Neutrophil (primary cell): Measurements from ENCODE around the gene IGFBPL1.

Experiments
- H3K27ac ChIP-seq: fragments of 200-600 bp; sonication (generic); 2 replicates; pipeline ENCODE4 v1.5.1; 2016; ENCODE audit warnings: mild to moderate bottlenecking, moderate library complexity
- H3K27me3 ChIP-seq: fragments of 200-600 bp; sonication (generic); 2 replicates; pipeline ENCODE4 v1.6.0; 2016; ENCODE audit warnings: mild to moderate bottlenecking
- H3K36me3 ChIP-seq: fragments of 200-600 bp; sonication (generic); 2 replicates; pipeline ENCODE4 v1.5.1; 2017
- H3K4me1 ChIP-seq, 2 experiments: fragments of 200-600 bp in 1 of 2; sonication (generic) in 1 of 2; 1 replicate in 1 of 2; 2 replicates in 1 of 2; pipeline versions ENCODE4 v1.5.1 to v1.6.1; 2013 to 2016; ENCODE audit warnings: low read depth in 1 of 2, low read length in 1 of 2, mild to moderate bottlenecking in 1 of 2, moderate library complexity in 1 of 2; ENCODE audit not compliant: control insufficient read depth in 1 of 2, insufficient read depth in 1 of 2
- H3K4me3 ChIP-seq, 2 experiments: fragments of 200-600 bp in 1 of 2; sonication (generic) in 1 of 2; 1 replicate in 1 of 2; 2 replicates in 1 of 2; pipeline ENCODE4 v1.5.1; 2013 to 2016; ENCODE audit warnings: low read depth in 1 of 2, low read length in 1 of 2, mild to moderate bottlenecking in 1 of 2, moderate library complexity in 1 of 2
- H3K9me3 ChIP-seq: fragments of 200-600 bp; sonication (generic); 2 replicates; pipeline ENCODE4 v1.5.1; 2016
- CTCF ChIP-seq: fragments of 200-600 bp; sonication (generic); IDR thresholded peaks from 2 replicates; pipeline ENCODE4 v1.5.1; 2016; ENCODE audit warnings: antibody characterized with exemption

IGFBPL1 gene

GRCh38 chr9:38419181-38419580 is 5.1 kb downstream of the IGFBPL1 start:
- H3K27ac ChIP-seq: no peak overlapping the region
- no peak for TF ChIP-seq CTCF
- H3K9me3 ChIP-seq: no peaks in the 10 kb centered on the region
- peaks cover 48% of the 10 kb centered on the region for H3K27me3 ChIP-seq
- no peak overlapping the region for H3K4me3 ChIP-seq
- peaks cover 0 to 4% of the 10 kb centered on the region in 2 experiments for H3K4me1 ChIP-seq
- no peaks in the 10 kb centered on the region for H3K36me3 ChIP-seq

- H3K27me3 ChIP-seq: peaks cover 40% of the 10 kb centered on the region
- H3K4me3 ChIP-seq: no peak overlapping the region
- no peak overlapping the region for H3K27ac ChIP-seq
- H3K9me3 ChIP-seq: no peaks in the 10 kb centered on the region
- no peak for TF ChIP-seq CTCF
- H3K36me3 ChIP-seq: no peaks in the 10 kb centered on the region
- no peaks in the 10 kb centered on the region for H3K4me1 ChIP-seq
These were observed 5.9 kb downstream of the IGFBPL1 start for GRCh38 chr9:38418366-38418765.

GRCh38 chr9:38417003-38417945 is 7.0 kb downstream of the IGFBPL1 start:
- Histone ChIP-seq H3K4me3 (no peak overlapping the region), H3K4me1 (no peaks in the 10 kb centered on the region), H3K36me3 (no peaks in the 10 kb centered on the region), H3K9me3 (no peaks in the 10 kb centered on the region), H3K27ac (no peak overlapping the region), H3K27me3 (peaks cover 34% of the 10 kb centered on the region)
- no peak for TF ChIP-seq CTCF

GRCh38 chr9:38416461-38416860 is 7.8 kb downstream of the IGFBPL1 start:
- TF ChIP-seq CTCF: no peak

GRCh38 chr9:38415856-38416255 is 8.4 kb downstream of the IGFBPL1 start:
- TF ChIP-seq CTCF: no peak
- Histone ChIP-seq H3K4me1 (no peaks in the 10 kb centered on the region), H3K36me3 (no peaks in the 10 kb centered on the region), H3K27ac (no peak overlapping the region), H3K9me3 (no peaks in the 10 kb centered on the region), H3K27me3 (peaks cover 25% of the 10 kb centered on the region), H3K4me3 (no peak overlapping the region)

More at GRCh38 chr9:38416461-38416860, 7.8 kb downstream of the IGFBPL1 start:
- Histone ChIP-seq H3K9me3 (no peaks in the 10 kb centered on the region), H3K4me1 (no peaks in the 10 kb centered on the region), H3K27ac (no peak overlapping the region), H3K27me3 (peaks cover 32% of the 10 kb centered on the region), H3K36me3 (no peaks in the 10 kb centered on the region), H3K4me3 (no peak overlapping the region)
